NK-92 (cell line): ENCODE data around the gene ABCC9.

Source experiments
- DNase-seq: peaks from one replicate; lab custom pipeline; 2025; ENCODE audit not compliant: unreplicated experiment; lab: John Stamatoyannopoulos, UW

ABCC9 gene

DNA sequence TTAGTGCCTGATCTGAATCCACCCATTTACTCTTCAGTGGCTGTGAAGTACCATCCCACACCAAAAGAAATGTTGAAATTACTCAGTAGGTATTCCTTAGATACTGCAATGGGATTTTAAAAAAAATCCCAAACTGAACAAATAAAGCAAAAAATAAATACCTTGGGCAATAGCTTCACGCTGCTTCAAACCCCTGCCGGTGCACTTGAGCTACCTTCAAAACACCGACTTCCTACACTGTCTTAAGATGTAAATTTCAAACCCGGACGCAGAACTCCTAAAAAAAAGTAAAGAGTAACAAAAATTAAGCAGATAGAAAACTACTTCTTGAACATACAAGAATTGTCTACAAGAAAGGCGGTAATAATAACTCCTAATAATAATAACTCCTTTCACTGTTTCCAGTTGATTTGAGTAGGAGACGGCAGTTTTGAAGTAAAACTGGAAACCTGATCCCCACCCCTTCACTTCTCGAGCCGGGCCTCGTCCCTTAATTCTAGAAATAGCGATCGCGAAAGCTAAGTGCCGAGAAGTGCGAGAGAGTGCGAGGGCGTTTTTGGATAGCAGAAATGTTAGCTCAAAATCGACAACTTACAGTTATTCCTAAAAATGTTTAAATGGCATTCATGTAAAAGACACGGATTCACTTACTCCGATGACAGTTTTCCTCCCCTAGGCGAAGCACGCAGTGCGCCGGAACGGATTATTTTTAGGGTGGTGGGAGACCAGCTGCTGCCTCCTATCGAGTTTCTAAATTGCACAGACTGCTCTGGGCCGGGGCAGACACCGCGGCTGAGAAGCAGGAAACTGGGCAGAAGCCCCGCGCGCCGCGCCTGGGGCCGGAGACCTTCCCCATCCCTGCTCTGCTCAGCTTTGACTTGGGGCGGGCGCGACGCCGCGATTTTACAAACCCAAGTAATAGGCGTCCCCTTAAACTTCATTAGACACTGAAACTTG, at the start of gene ABCC9:
TSS of gene ABCC9 (minus strand) at position 878 of the 957 bp plus-strand sequence. CDS start 4,752 bp downstream, outside the sequence.
- no peak for DNase-seq

DNA sequence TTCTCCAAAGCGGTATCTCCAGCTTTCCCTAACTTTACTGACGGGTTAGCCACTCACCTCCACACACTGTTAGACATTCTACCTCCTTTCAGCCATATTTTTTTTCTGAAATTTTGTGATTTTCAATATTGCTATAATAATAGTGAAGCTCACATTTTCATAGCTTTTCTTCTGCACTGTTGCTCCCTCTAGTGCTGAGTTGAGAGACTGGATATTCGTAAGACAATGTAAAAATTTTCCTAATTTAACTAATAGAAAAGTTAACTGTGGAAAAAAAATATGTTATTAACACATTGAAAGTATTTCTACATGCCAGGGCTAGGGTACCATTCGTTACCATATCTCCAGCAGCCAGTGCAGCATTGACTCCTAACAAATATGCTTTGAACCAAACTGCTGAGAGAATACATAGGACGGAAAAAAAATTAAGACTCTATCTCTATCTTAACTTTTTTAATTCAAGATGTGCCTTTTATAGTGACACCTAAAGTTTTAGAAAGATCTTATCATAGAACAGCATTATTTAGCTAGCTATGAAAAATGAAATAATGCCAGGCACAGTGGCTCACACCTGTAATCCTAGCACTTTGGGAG, 48.7 kb upstream of the ABCC9 start:
- DNase-seq: no peak

DNA sequence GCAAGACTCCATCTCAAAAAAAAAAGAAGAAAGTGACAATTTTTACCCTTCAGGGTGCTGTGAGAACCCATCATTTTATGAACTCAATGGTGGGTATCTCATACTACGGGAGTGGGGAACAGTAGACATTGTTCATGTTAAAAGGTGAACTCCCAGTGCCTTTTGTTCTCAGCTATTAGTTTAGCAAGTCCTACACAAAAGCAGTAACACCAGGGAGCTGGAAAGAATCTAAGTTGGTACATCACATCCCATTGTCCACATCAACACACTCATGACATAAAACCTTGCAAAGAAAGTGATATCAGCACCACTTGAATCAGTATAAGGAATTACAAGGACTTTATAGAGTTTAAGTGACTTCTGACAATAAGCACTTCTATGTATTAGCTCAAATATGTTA, 47.4 kb upstream of the ABCC9 start:
- no peak for DNase-seq

DNA sequence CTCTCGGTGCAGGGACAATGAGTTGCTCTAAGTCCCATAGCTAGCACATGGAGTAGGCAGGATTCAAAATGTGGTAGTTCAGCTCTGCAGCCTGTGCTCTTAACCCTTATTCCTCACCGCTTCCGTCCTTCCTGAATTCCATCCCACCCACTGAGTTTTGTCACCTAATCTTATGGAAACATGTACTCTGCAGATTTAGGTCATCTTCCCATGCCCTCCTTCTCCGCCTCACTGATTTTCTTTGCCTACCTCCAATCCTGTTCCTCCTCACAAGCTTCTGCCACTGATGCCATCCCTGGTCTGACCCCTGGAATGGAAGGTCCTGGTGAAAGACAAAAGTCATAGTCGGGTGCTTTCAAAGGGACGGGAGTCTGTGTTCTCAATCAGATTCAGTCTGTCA, 46.5 kb upstream of the ABCC9 start:
- no peak for DNase-seq

DNA sequence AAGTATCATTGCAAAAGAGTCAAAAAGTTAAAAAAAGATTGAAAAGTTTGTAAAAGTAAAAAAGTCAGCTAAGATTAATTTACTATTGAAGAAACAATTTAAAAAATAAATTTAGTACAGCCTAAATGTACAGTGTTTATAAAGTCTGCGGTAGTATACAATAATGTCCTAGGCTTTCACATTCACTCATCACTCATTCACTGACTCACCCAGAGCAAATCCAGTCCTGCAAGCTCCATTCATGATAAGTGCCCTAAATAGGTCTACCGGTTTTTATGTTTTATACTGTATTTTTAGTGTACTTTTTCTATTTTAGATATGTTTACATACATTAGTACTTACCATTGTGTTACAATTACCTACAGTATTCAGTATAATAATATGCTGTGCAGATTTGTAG, 43.9 kb upstream of the ABCC9 start:
- no peak for DNase-seq

DNA sequence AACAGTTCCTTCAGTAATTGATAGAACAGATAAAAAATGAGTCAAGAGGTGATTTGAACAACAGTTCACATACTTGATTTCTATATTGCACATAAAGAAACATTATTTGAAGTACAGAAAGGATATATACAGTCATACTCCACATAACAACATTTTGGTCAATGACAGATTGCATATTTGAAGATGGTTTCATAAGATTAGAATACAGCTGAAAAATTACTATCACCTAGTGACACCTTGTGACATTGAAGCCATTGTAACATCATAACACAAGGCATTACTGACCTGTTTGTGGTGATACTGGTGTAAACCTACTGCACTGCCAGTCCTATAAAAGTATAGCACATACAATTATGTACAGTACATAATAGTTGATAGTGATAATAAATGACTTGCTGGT, 43.1 kb upstream of the ABCC9 start:
- no peak for DNase-seq

DNA sequence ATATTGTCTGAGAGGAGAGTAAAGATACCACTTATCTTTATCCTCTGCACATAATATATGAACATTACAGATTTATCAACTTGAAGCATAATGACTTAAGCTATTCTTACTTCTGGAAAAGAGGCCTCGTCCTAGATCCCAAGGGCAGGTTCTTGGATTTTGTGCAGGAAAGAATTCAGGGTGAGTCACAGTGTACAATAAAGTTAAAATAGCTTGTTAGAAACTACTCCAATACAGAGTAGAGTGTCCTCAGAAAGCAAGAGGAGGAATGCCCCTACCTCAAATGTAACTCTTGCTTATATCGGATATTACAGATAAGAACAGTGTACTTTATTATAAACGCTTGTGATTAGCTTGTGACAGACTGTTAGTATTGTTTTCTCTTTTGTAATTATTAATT, 41.9 kb upstream of the ABCC9 start:
- DNase-seq: no peak

DNA sequence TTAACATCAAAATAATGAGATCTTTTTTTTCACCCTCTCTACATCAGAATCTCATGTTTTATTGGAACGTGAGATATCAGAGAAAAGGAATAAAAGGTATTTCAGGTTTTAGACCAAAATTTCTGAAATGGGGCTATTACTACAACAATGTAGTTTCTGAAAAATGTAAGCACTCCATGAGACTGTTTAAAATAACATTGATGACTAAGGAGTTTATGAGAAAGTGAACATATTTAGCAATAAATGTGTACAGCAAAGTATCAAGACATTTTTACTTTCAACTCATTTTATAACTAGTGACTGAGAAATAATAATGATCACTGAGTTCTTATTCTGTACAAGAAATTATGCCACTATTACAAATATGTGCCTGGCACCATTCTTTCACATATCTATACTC, 39.3 kb upstream of the ABCC9 start:
- no peak for DNase-seq

DNA sequence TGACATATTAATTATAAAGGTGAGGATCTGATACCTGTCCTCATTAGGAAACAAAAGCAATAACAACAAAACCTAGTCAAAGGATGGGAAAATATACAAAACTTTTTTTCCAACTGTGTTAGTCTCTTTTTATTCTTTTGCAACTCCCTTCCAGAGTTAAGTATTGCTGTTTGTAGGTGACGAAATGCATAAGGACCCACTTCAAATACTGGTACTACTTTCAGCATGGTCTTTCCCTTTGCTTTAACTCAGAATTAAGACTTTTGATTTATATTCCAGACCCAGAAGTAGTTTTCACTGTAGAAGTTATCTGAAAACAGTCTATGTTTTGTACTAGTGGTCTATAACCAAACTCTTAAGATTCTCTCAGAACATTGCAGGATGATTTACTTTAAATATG, 34.1 kb upstream of the ABCC9 start:
- no peak for DNase-seq

DNA sequence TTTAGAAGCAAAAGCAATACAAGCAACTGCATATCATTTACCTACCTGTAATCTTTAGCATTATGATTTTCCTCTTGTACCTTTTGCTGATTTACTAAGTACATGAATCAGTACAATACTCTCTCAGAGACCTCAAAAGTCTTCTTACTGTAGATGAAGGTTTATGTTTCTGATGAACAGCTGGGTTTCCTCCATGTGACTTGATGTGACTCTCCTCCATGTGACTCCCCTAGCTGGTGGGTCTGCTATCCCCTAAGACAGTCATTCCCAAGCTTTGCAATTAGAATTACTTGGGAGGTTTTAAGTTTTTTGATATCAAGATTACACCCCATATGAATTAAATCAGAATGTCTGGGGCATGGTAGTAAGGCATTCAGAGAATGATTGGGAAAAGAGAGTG, 32.0 kb upstream of the ABCC9 start:
- no peak for DNase-seq

DNA sequence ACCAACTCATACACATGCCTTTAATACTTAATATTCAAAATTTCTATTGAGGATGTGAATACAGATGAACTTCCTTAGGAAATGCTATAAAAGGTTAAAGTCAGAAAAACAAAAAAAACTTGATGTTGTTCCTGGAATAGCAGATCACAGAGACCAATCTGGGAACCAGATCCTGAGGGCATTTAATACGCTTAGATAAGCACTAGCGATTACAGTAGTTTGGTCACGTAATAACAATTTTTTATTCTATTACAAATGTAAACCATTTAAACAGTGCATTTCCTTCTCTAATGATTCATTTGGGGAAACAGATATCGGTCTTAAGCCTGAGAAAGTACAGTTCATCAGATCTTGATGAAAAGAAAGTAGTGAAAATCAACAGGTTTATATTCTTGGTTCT, 30.8 kb upstream of the ABCC9 start:
- DNase-seq: no peak

DNA sequence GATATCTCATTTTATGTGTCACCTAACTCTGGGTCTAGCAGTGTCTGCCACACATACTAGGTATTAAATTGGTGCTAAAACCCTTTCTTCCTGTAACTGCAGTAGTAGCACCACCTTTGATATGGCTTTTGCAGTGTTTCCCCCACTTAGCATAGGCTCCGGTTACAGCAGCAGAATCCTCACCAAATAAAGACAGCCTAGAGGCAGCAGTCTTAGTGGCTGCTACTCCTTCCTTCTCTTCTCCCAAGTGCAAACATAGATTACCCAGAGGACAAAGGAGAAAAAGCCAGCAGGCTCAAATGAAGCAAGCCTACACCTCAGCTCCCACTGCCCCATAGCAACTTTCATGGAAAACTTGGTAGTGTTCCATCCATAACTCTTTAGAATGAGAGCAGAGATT, 30.1 kb upstream of the ABCC9 start:
- no peak for DNase-seq

DNA sequence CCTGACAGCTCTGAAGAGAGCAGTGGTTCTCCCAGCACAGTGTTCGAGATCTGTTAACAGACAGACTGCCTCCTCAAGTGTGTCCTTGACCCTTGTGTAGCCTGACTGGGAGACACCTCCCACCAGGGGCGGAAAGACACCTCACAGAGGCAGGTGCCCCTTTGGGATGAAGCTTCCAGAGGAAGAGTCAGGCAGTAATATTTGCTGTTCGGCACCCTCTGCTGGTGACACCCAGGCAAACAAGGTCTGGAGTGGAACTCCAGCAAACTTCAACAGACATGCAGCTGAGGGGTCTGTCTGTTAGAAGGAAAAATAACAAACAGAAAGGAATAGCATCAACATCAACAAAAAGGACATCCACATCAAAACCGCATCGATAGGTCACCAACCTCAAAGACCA, 21.6 kb upstream of the ABCC9 start:
- DNase-seq: no peak

DNA sequence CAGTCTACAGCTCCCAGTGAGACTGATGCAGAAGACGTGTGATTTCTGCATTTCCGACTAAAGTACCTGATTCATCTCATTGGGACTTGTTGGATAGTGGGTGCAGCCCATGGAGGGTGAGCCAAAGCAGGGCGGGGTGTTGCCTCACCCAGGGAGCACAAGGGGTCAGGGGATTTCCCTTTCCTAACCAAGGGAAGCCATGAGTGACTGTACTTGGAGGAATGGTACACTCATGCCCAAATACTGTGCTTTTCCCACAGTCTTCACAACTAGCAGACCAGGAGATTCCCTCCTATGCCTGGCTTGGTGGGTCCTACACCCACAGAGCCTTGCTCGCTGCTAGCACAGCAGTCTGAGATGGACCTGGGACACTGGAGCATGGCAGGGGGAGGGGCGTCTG, 21.0 kb upstream of the ABCC9 start:
- DNase-seq: no peak

DNA sequence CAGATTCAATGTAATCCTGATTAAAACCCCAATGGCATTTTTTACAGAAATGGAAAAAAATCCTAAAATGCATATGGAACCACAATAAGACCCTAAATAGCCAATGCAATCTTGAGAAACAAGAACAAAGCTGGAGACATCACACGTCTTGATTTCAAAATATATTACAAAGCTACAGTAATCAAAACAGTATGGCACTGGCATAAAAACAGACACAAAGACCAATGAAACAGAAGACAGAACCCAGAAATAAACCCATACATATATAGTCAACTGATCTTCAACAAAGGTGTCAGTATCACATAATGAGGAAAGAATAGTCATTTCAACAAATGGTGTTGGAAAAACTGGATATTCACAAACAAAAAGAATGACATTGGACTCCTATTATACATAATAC, 9.4 kb upstream of the ABCC9 start:
- no peak for DNase-seq

DNA sequence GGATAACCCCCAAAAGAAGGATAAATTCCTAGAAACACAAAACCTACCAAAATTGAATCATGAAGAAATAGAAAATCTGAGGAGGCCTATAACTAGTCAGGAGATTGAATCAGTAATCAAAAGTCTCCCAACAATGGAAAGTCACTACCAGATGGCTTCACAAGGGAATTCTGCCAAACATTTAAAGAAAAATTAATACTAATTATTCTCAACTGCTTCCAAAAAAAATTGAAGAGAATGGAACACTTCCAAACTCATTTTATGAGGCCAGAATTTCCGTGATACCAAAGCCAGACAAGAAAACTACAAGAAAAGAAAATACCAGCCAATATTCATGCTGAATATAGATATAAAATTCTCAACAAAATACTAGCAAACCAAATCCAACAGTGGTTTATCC, 7.8 kb upstream of the ABCC9 start:
- DNase-seq: no peak

DNA sequence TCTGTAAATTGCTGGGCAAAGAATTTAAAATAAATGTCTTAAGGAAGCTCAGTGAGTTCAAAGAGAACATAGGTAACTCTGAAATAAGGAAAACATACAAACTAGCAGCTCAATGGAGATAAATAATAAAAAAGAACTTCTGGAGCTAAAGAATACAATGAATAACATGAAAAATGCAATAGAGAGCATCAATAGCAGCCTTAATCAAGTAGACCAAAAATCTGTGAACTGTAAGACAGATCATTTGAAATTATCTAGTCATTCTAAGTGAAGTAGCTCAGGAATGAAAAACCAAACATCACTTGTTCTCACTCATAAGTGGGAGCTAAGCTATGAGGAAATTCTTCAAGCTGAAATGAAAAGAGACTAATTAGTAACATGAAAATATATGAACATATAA, 5.8 kb upstream of the ABCC9 start:
- no peak for DNase-seq

DNA sequence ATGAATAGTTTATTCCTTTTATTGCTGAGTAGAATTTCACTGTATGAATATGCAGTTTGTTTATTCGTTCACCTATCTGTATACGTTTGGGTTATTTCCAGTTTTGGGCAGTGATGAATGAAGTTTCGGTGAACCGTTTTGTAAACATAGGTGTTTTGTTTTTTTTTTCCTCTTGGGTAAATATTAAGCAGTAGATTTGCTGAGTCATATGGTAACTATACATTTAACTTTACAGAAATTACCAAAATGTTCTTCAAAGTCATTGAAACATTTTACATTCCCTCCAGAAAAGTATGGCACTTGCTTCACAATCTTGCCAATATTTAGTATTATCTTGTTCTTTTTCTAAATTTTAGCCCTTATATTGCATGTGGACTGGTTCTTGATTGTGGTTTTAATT, 3.8 kb upstream of the ABCC9 start:
- DNase-seq: no peak

DNA sequence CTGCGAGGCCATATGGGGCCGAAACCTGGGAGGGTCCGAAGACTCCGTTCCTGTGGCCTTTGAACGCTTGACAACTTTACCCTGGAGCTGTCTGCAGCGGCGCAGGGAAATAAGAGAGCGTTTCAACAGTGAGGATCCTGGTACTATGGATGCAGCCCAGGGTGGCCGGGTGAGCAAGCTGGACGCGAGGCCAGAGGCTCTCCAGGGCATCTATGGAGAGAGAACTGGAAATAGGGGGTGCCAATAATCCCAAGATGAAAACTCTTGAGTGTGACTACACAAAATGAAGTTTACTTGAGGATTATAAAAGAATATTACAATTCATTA, 1.1 kb upstream of the ABCC9 start:
- DNase-seq: no peak

DNA sequence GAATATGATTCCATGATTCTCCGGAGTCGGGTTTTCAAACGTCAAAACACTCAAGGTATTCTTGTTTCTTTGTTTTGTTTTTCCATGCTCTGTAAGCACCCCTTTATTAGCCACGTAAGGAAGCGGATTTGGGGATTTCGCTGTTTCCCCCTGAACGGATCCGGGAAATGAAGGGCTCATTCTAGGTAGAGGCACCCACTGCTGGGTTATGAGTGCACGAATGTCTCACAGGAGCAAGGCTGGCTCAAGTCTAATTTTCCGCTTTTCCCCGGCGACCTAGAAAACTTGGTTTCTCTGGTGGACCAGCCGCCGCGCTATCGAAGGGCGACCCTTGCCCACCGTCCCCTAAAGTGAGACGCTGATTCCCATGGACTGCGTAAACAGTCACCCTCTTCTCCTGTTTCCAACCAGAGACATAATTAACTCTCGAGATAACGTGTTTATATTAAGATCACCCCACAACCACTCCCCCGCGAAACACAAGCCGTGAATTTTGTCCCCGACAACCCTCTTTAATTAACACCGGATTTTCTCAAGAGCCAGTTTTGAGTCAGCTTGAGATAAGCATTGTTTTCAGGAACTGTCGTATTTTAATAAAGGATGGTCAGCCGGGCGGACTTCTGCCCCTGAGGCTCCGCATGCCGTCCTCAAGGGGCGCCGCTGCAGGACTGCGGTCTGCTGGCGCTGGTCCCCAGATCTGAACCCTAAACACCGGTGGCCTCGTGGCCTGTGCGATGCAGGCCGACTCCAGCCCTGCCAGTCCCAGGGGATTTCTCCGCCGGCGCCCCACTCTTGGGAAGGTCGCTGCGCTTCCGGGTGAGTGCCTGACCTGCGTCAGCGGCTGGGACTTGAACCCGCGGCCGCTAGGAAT, 515 bp upstream of the ABCC9 start:
- no peak for DNase-seq

DNA sequence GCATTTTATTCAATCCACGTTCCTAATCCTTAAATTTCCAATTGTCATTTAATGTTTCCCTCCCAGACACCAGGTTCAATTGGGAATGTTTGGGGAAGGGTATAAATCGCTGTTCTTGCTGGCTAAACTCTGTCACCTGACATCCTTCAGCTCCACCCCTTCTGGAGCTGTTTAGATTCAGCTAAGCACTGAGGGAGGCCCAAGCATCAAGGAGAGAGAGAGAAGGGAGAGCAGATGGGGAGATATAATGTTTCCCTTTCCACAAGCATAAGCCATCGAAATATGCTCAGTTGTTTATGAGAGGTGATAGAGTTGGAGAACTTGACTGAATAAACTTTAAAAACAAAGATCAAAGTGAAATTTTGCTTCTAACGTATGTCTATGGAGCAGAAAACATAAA, 1.8 kb downstream of the ABCC9 start:
- no peak for DNase-seq

DNA sequence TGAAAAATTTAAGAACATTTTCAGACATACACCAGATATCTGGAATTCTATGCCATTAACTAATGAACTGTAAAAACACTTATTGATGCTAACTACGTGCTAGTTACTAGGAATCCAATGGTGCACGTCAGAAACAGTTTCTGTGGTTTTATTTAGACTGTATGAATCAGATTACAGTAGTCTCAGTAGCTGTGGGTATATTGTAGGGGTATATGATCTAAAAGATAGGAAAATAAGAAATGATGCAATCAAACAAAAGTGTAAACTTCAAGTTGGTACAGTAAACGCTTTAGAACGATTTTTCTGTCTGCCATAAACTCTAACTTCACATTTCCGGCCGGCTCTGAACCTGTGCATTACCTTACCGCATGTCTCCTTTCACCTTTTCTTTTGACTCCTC, 2.3 kb downstream of the ABCC9 start:
- DNase-seq: no peak
